Adrenal gland (tissue), 12 donors: Measurements from ENCODE around the gene PLCB1. TPM values are rescaled to one million over a fixed set of nuclear protein-coding genes. Genes with fewer than 3 reads are reported as not detected.
A peak's percentile ranks its signal among the peaks of the same experiment; 100 is the strongest.

Experiments
- DNase-seq, 7 donors: peaks; one replicate each; pipeline ENCODE4 v3.0.0-alpha.2; 2019 to 2020
- H3K27ac ChIP-seq, 5 donors: fragments of 200-600 bp; sonication (generic) in 4 of 5; 1 replicate in 3 of 5; 2 replicates in 2 of 5; pipeline versions ENCODE4 v1.5.1 to v1.8.0; 2016 to 2020; ENCODE audit warnings: mild to moderate bottlenecking in 1 of 5
- H3K27me3 ChIP-seq: fragments of 200-600 bp; 2 replicates; pipeline ENCODE4 v1.8.0; 2021
- H3K36me3 ChIP-seq, 2 donors: fragments of 200-600 bp; replicated peaks in 1 of 2; 1 replicate in 1 of 2; 2 replicates in 1 of 2; pipeline versions ENCODE4 v1.5.1 to v1.8.0; 2018 to 2022
- H3K4me1 ChIP-seq, 2 donors: fragments of 200-600 bp; replicated peaks in 1 of 2; 1 replicate in 1 of 2; 2 replicates in 1 of 2; pipeline versions ENCODE4 v1.5.1 to v1.8.0; 2018 to 2021
- H3K4me3 ChIP-seq, 4 donors: fragments of 200-600 bp; sonication (generic) in 3 of 4; one replicate each; pipeline ENCODE4 v1.5.1; 2016 to 2018
- H3K9me3 ChIP-seq, 3 donors: fragments of 200-600 bp; sonication (generic) in 1 of 3; replicated peaks in 1 of 3; 1 replicate in 2 of 3; 2 replicates in 1 of 3; pipeline versions ENCODE4 v1.5.1 to v1.8.0; 2016 to 2021
- CTCF ChIP-seq, 6 experiments: fragments of 450-650 bp in 4 of 6; fragments of 200-600 bp in 2 of 6; sonication (generic) in 1 of 6; IDR thresholded peaks; 1 replicate in 5 of 6; 2 replicates in 1 of 6; pipeline versions ENCODE4 v1.5.1 to v1.8.0; 2016 to 2021; ENCODE audit warnings: antibody characterized with exemption in 6 of 6, mild to moderate bottlenecking in 2 of 6, moderate library complexity in 1 of 6
- POLR2A ChIP-seq, 2 donors: fragments of 450-650 bp; IDR thresholded peaks; one replicate each; pipeline ENCODE4 v1.6.1; 2017; ENCODE audit warnings: antibody characterized with exemption in 2 of 2, mild to moderate bottlenecking in 2 of 2, moderate library complexity in 1 of 2
- WGBS, 4 donors: extraction: QIAGEN DNeasy Blood & Tissue Kit in 2 of 4; methylation state at CpG; one replicate each; pipeline versions ENCODE4 v1.1.5 to v1.1.7; 2013 to 2017; 5-methylcytosine and 5-hydroxymethylcytosine counted together
- intact Hi-C, 2 donors: fragments of 100-400 bp; cut with DNase I; formaldehyde crosslinking; loops; one replicate each; pipeline versions ENCODE4 v1.14.1 to v1.15.0; 2022 to 2023
- polyA plus RNA-seq, 3 donors: library from polyadenylated mRNA; stranded (reverse); fragments of 200-250 nt in 2 of 3; fragments of 350-450 nt in 1 of 3; fragmentation: Illumina TruSeq in 1 of 3; extraction: RNeasy Lipid Tissue Mini Kit (QIAGEN cat#74804) in 1 of 3; gene quantifications; one replicate each; pipeline ENCODE4 v1.2.3, GENCODE V29; 2013 to 2014
- total RNA-seq, 9 donors: library from RNA; depleted of rRNA in 4 of 9; stranded (reverse); fragments of >200 nt in 4 of 9; fragments of 120-200 nt in 1 of 9; fragmentation: NEBNext Ultra II Directional in 1 of 9; extraction: Animal tissue kit (Norgen Biotek cat#: 25700) in 1 of 9; gene quantifications; one replicate each; pipeline versions ENCODE4 v1.1.0 to v1.2.4, GENCODE V29; 2013 to 2023
- donor health status: healthy with polysubstance abuse.
- donor health status: Bipolar disorder and iron deficiency.
- donor health status: DM: yes; HTN: yes; CAD: no.
- donor health status: DM: no; HTN: no; CAD: no.
- donor health status: DM: no; HTN: no; CAD: no.
- donor health status: DM: yes; HTN: yes; CAD: no.

PLCB1 gene
- total and polyA plus RNA-seq, 12 donors: 7.7 to 56.6 (median 27.9) TPM

- peaks cover 0 to 10% of the 10 kb centered on the region in 2 donors for H3K4me1 ChIP-seq
- H3K27ac ChIP-seq: no peak overlapping the region
- no peak for TF ChIP-seq CTCF (IDR thresholded peaks at IDR 0.05)
- no peak for TF ChIP-seq POLR2A (IDR thresholded peaks at IDR 0.05)
- H3K9me3 ChIP-seq: no peaks in the 10 kb centered on the region
- intact Hi-C loops: no loop called here
- no peak overlapping the region for H3K4me3 ChIP-seq
- no peak for DNase-seq
- H3K36me3 ChIP-seq: no peaks in the 10 kb centered on the region
- no peaks in the 10 kb centered on the region for H3K27me3 ChIP-seq
- WGBS, 4 donors: 95 to 100% (median 98%) methylated on average over 5 of the region's 5 CpGs
Observed at GRCh38 chr20:8326899-8327298, 194.8 kb downstream of the PLCB1 start.

GRCh38 chr20:8328189-8328588 lies 196.1 kb downstream of the PLCB1 start:
- TF ChIP-seq POLR2A (IDR thresholded peaks at IDR 0.05) (no peak), CTCF (IDR thresholded peaks at IDR 0.05) (no peak)
- Histone ChIP-seq H3K36me3 (no peaks in the 10 kb centered on the region), H3K9me3 (no peaks in the 10 kb centered on the region), H3K4me1 (peaks cover 5 to 20% of the 10 kb centered on the region in 2 donors), H3K4me3 (no peak overlapping the region), H3K27ac (no peak overlapping the region), H3K27me3 (no peaks in the 10 kb centered on the region)
- DNase-seq: no peak
- intact Hi-C loops: no loop called here
- WGBS, 4 donors: 94 to 100% (median 99%) methylated on average over 1 of the region's 1 CpG

GRCh38 chr20:8330319-8330784 lies 198.3 kb downstream of the PLCB1 start:
- DNase-seq: no peak
- no peak for TF ChIP-seq CTCF (IDR thresholded peaks at IDR 0.05)
- no peak for TF ChIP-seq POLR2A (IDR thresholded peaks at IDR 0.05)
- Histone ChIP-seq H3K27ac (no peak overlapping the region), H3K36me3 (no peaks in the 10 kb centered on the region), H3K4me3 (no peak overlapping the region), H3K27me3 (no peaks in the 10 kb centered on the region), H3K9me3 (no peaks in the 10 kb centered on the region), H3K4me1 (peaks cover 5 to 20% of the 10 kb centered on the region in 2 donors)
- 73 to 87% (median 82%) methylated on average over 3 of the region's 3 CpGs for WGBS, 4 donors
- intact Hi-C loops: no loop called here

GRCh38 chr20:8330785-8331695 lies 199.0 kb downstream of the PLCB1 start:
- H3K36me3 ChIP-seq: no peaks in the 10 kb centered on the region
- peaks cover 5 to 20% of the 10 kb centered on the region in 2 donors for H3K4me1 ChIP-seq
- no peak for DNase-seq
- TF ChIP-seq CTCF (IDR thresholded peaks at IDR 0.05) (no peak), POLR2A (IDR thresholded peaks at IDR 0.05) (no peak)
- H3K27me3 ChIP-seq: no peaks in the 10 kb centered on the region
- peak overlapping the region in 1 of 4 donors; percentile 28 for H3K4me3 ChIP-seq
- H3K9me3 ChIP-seq: no peaks in the 10 kb centered on the region
- H3K27ac ChIP-seq: peak overlapping the region in 3 of 5 donors; percentile 23 to 84 (median 40)
- 53 to 61% (median 55%) methylated on average over 3 of the region's 3 CpGs for WGBS, 4 donors
- intact Hi-C loops: no loop called here
